Measurements from ENCODE around the gene KLHL14.

The KLHL14 gene

GRCh38 chr18:32769586-32770053, 3.2 kb downstream of the KLHL14 start:
- peak; percentile 21 to 67 for DNase-seq

- peak in 1 of 2 experiments; percentile 47 for DNase-seq
Observed at GRCh38 chr18:32769071-32769585, 3.7 kb downstream of the KLHL14 start.

- peak; percentile 26 to 58 for DNase-seq
Observed at GRCh38 chr18:32767400-32767799, 5.4 kb downstream of the KLHL14 start.

GRCh38 chr18:32764611-32765244, 8.1 kb downstream of the KLHL14 start:
- DNase-seq, result no peak

GRCh38 chr18:32763293-32763692, 9.5 kb downstream of the KLHL14 start:
- DNase-seq, result no peak

- DNase-seq, result no peak
Observed at GRCh38 chr18:32761231-32761630, 11.6 kb downstream of the KLHL14 start.

- peak in 1 of 2 experiments; percentile 5 for DNase-seq
Observed at GRCh38 chr18:32760391-32760790, 12.4 kb downstream of the KLHL14 start.

GRCh38 chr18:32759611-32760167, 13.1 kb downstream of the KLHL14 start:
- DNase-seq, result no peak

- DNase-seq, result no peak
Observed at GRCh38 chr18:32754508-32755263, 18.1 kb downstream of the KLHL14 start.

- no peak for DNase-seq
Observed at GRCh38 chr18:32753656-32754260, 19.1 kb downstream of the KLHL14 start.

- no peak for DNase-seq
Observed at GRCh38 chr18:32750328-32750727, 22.5 kb downstream of the KLHL14 start.

GRCh38 chr18:32749809-32750208, 23.0 kb downstream of the KLHL14 start:
- DNase-seq, result no peak

GRCh38 chr18:32742579-32742978, 30.2 kb downstream of the KLHL14 start:
- no peak for DNase-seq

GRCh38 chr18:32735781-32736180, 37.0 kb downstream of the KLHL14 start:
- DNase-seq, result no peak

- DNase-seq, result no peak
Observed at GRCh38 chr18:32734442-32734841, 38.4 kb downstream of the KLHL14 start.

- no peak for DNase-seq
Observed at GRCh38 chr18:32732165-32732564, 40.7 kb downstream of the KLHL14 start.

- DNase-seq, result peak; percentile 52 to 63
Observed at GRCh38 chr18:32730620-32731091, 42.2 kb downstream of the KLHL14 start.

GRCh38 chr18:32730068-32730467, 42.8 kb downstream of the KLHL14 start:
- DNase-seq, result peak in 1 of 2 experiments; percentile 22

GRCh38 chr18:32724071-32724749, 48.6 kb downstream of the KLHL14 start:
- DNase-seq, result no peak

GRCh38 chr18:32722279-32722678, 50.5 kb downstream of the KLHL14 start:
- DNase-seq, result no peak

- DNase-seq, result no peak
Observed at GRCh38 chr18:32717126-32717525, 55.7 kb downstream of the KLHL14 start.

- DNase-seq, result peak; percentile 39 to 72
Observed at GRCh38 chr18:32714571-32715148, 58.2 kb downstream of the KLHL14 start.
